Activated CD4-positive, alpha-beta T cell treated with anti-CD3 and anti-CD28 coated beads, Interleukin-10, Interleukin-2, amounts not matched to agents 100 ng/mL and 50 ng/mL, durations not matched to agents 16 hours and 8 hours (primary cell): Measurements from ENCODE around the gene WEE1.
A peak's percentile ranks its signal among the peaks of the same experiment; 100 is the strongest.
"Not testable (repeated sequence)": the region's sequence is repeated elsewhere in the genome, so short reads cannot be mapped to it uniquely, and the experiment has no call there.

Experiments
- DNase-seq: peaks from one replicate; pipeline ENCODE4 v3.0.0-alpha.2; 2020

The WEE1 gene

GRCh38 chr11:9573052-9573774 lies at the start of gene WEE1:
WEE1 (plus strand) TSS chr11:9573670; CDS start chr11:9573934, 264 bp downstream.
- peak; percentile 99 for DNase-seq

- DNase-seq = no peak
Measured at GRCh38 chr11:9524001-9524400, 49.5 kb upstream of the WEE1 start.

- DNase-seq = no peak
Measured at GRCh38 chr11:9525116-9525515, 48.4 kb upstream of the WEE1 start.

GRCh38 chr11:9527481-9528135 lies 45.9 kb upstream of the WEE1 start:
- no peak for DNase-seq

GRCh38 chr11:9528136-9528501 lies 45.4 kb upstream of the WEE1 start:
- no peak for DNase-seq

- no peak for DNase-seq
Measured at GRCh38 chr11:9528573-9529333, 44.7 kb upstream of the WEE1 start.

- DNase-seq = no peak
Measured at GRCh38 chr11:9529334-9529650, 44.2 kb upstream of the WEE1 start.

- DNase-seq = no peak
Measured at GRCh38 chr11:9530020-9530621, 43.3 kb upstream of the WEE1 start.

- DNase-seq = no peak
Measured at GRCh38 chr11:9530901-9531625, 42.4 kb upstream of the WEE1 start.

GRCh38 chr11:9533058-9533457 lies 40.4 kb upstream of the WEE1 start:
- no peak for DNase-seq

- DNase-seq = no peak
Measured at GRCh38 chr11:9533736-9534473, 39.6 kb upstream of the WEE1 start.

GRCh38 chr11:9535189-9535781 lies 38.2 kb upstream of the WEE1 start:
- DNase-seq = peak; percentile 81

- DNase-seq = no peak
Measured at GRCh38 chr11:9538548-9538947, 34.9 kb upstream of the WEE1 start.

GRCh38 chr11:9549216-9549615 lies 24.3 kb upstream of the WEE1 start:
- not testable (repeated sequence) for DNase-seq

GRCh38 chr11:9550191-9550628 lies 23.3 kb upstream of the WEE1 start:
- no peak for DNase-seq

- DNase-seq = no peak
Measured at GRCh38 chr11:9561279-9561982, 12.0 kb upstream of the WEE1 start.

- DNase-seq = peak; percentile 74
Measured at GRCh38 chr11:9562716-9563115, 10.8 kb upstream of the WEE1 start.

GRCh38 chr11:9563196-9563730 lies 10.2 kb upstream of the WEE1 start:
- no peak for DNase-seq

GRCh38 chr11:9565822-9566560 lies 7.5 kb upstream of the WEE1 start:
- DNase-seq = peak; percentile 97

GRCh38 chr11:9566561-9567063 lies 6.9 kb upstream of the WEE1 start:
- no peak for DNase-seq
